GM10266 (cell line): ENCODE data around the gene ACKR2.

ENCODE experiments used
- DNase-seq: peaks from one replicate; pipeline ENCODE4 v3.0.0; 2012; ENCODE audit errors: extremely low spot score
- CTCF ChIP-seq: IDR thresholded peaks from 2 replicates; pipeline ENCODE4 v1.5.1; 2012; ENCODE audit warnings: mild to moderate bottlenecking, low read depth; ENCODE audit not compliant: control insufficient read depth, insufficient read depth; ENCODE audit errors: missing control alignments

ACKR2 gene

GRCh38 chr3:42853056-42853455 is 43.8 kb downstream of the ACKR2 start:
- TF ChIP-seq CTCF: no peak
- DNase-seq: no peak

- no peak for TF ChIP-seq CTCF
These were observed 44.6 kb downstream of the ACKR2 start for GRCh38 chr3:42853739-42854302.

GRCh38 chr3:42855219-42855546 is 45.9 kb downstream of the ACKR2 start:
- DNase-seq: no peak
- no peak for TF ChIP-seq CTCF

More at GRCh38 chr3:42853739-42854302, 44.6 kb downstream of the ACKR2 start:
- DNase-seq: no peak

- no peak for DNase-seq
- TF ChIP-seq CTCF: no peak
These were observed 46.5 kb downstream of the ACKR2 start for GRCh38 chr3:42855547-42856380.

- DNase-seq: no peak
- no peak for TF ChIP-seq CTCF
These were observed 47.3 kb downstream of the ACKR2 start for GRCh38 chr3:42856544-42856943.

- DNase-seq: no peak
These were observed 55.2 kb downstream of the ACKR2 start for GRCh38 chr3:42864321-42864950.

More at GRCh38 chr3:42864321-42864950, 55.2 kb downstream of the ACKR2 start:
- no peak for TF ChIP-seq CTCF
